Body of pancreas (tissue), 4 donors: Measurements from ENCODE around the gene PANX1.

Source experiments
- CTCF ChIP-seq, 7 experiments: fragments of 450-650 bp in 4 of 7; fragments of 200-600 bp in 3 of 7; sonication (generic) in 3 of 7; IDR thresholded peaks; one replicate each; pipeline ENCODE4 v1.5.1; 2016 to 2019; ENCODE audit warnings: antibody characterized with exemption in 7 of 7
- POLR2A ChIP-seq, 3 donors: fragments of 450-650 bp; IDR thresholded peaks; one replicate each; pipeline ENCODE4 v1.6.1; 2016; ENCODE audit warnings: antibody characterized with exemption in 3 of 3, mild to moderate bottlenecking in 2 of 3

GRCh38 chr11:94142308-94143281 lies 14.0 kb downstream of the PANX1 start:
- TF ChIP-seq POLR2A (IDR thresholded peaks at IDR 0.05), result no peak
- no peak for TF ChIP-seq CTCF (IDR thresholded peaks at IDR 0.05)
